Keratinocyte (primary cell): ENCODE data around the gene HDGFL2.

ENCODE experiments used
- EZH2 ChIP-seq: IDR thresholded peaks from one replicate; pipeline ENCODE4 v1.6.1; 2012; ENCODE audit warnings: inconsistent platforms, mild to moderate bottlenecking, low read length, moderate library complexity
- TF ChIP-seq, protein P1 (sequence below), 3 experiments: IDR thresholded peaks in 1 of 3; conservative IDR thresholded peaks in 1 of 3; optimal IDR thresholded peaks in 1 of 3; 2 replicates in 2 of 3; 3 replicates in 1 of 3; pipeline versions ENCODE3 to v1.5.1; 2011; ENCODE audit warnings: low read length in 3 of 3, mild to moderate bottlenecking in 3 of 3, moderate library complexity in 2 of 3, control low read depth in 1 of 3, inconsistent platforms in 1 of 3; ENCODE audit not compliant: insufficient read depth in 2 of 3; ENCODE audit errors: extremely low read depth in 1 of 3

GRCh38 chr19:4472174-4472974, at the start of gene HDGFL2:
- TF ChIP-seq, protein P1, sequence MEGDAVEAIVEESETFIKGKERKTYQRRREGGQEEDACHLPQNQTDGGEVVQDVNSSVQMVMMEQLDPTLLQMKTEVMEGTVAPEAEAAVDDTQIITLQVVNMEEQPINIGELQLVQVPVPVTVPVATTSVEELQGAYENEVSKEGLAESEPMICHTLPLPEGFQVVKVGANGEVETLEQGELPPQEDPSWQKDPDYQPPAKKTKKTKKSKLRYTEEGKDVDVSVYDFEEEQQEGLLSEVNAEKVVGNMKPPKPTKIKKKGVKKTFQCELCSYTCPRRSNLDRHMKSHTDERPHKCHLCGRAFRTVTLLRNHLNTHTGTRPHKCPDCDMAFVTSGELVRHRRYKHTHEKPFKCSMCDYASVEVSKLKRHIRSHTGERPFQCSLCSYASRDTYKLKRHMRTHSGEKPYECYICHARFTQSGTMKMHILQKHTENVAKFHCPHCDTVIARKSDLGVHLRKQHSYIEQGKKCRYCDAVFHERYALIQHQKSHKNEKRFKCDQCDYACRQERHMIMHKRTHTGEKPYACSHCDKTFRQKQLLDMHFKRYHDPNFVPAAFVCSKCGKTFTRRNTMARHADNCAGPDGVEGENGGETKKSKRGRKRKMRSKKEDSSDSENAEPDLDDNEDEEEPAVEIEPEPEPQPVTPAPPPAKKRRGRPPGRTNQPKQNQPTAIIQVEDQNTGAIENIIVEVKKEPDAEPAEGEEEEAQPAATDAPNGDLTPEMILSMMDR (optimal IDR thresholded peaks at IDR 0.05 in 1 of 3, IDR thresholded peaks at IDR 0.05 in 1 of 3, conservative IDR thresholded peaks at IDR 0.05 in 1 of 3; ENCODE audit: extremely low read depth in 1 of 3, insufficient read depth in 2 of 3, low read length in 3 of 3), result no peak
- no peak for TF ChIP-seq EZH2
